H1 (cell line): ENCODE data around the gene RHOC.

Experiments used
- CTCF ChIP-seq, 3 experiments: IDR thresholded peaks; 1 replicate in 2 of 3; 2 replicates in 1 of 3; pipeline versions ENCODE4 v1.5.1 to v1.6.1; 2011; ENCODE audit warnings: low read length in 3 of 3, mild to moderate bottlenecking in 3 of 3, inconsistent platforms in 2 of 3, low read depth in 1 of 3, moderate library complexity in 1 of 3; ENCODE audit not compliant: insufficient read depth in 1 of 3; ENCODE audit errors: control extremely low read depth in 1 of 3
- EGR1 ChIP-seq: IDR thresholded peaks from 2 replicates; pipeline ENCODE4 v1.6.1; 2011; ENCODE audit warnings: low read depth, low read length, borderline replicate concordance
- POLR2A ChIP-seq, 2 experiments: IDR thresholded peaks; 1 replicate in 1 of 2; 2 replicates in 1 of 2; pipeline ENCODE4 v1.6.1; 2011; ENCODE audit warnings: low read depth in 2 of 2, low read length in 2 of 2, mild to moderate bottlenecking in 2 of 2; ENCODE audit errors: control extremely low read depth in 1 of 2
- SIN3A ChIP-seq, 2 experiments: IDR thresholded peaks in 1 of 2; conservative IDR thresholded peaks in 1 of 2; 2 replicates each; pipeline ENCODE4 v1.6.1; 2011 to 2012; ENCODE audit warnings: low read length in 2 of 2, improper control_type of control experiment in 1 of 2, low read depth in 1 of 2, mild to moderate bottlenecking in 1 of 2

- TF ChIP-seq CTCF (IDR thresholded peaks at IDR 0.05; ENCODE audit: control extremely low read depth in 1 of 3, insufficient read depth in 1 of 3, low read depth in 1 of 3, low read length in 3 of 3) (peak in 1 of 3 experiments; percentile 15; a peak in 1 of 4 replicates), EGR1 (no peak), SIN3A (conservative IDR thresholded peaks at IDR 0.05 in 1 of 2, IDR thresholded peaks at IDR 0.05 in 1 of 2; ENCODE audit: low read depth in 1 of 2, low read length in 2 of 2) (no peak), POLR2A (IDR thresholded peaks at IDR 0.05; ENCODE audit: control extremely low read depth in 1 of 2, low read depth in 2 of 2, low read length in 2 of 2) (peak in 1 of 2 experiments; percentile 56; a peak in 1 of 3 replicates)
These were observed 33.1 kb downstream of the RHOC start for GRCh38 chr1:112673592-112674439.
